ENCODE data around the gene TEK. TPM values are rescaled to one million over a fixed set of nuclear protein-coding genes. Genes with fewer than 3 reads are reported as not detected.

The TEK gene
- total RNA-seq, 2 donors from 2014 or later, result 2.4 to 4.9 TPM

GRCh38 chr9:27085456-27085855, 23.6 kb upstream of the TEK start:
- Mint-ChIP-seq H3K27me3 (ENCODE audit: insufficient read depth) (no peaks in the 10 kb centered on the region), H3K4me3 (no peak overlapping the region), H3K4me1 (peaks cover 4% of the 10 kb centered on the region), H3K9me3 (no peaks in the 10 kb centered on the region), H3K36me3 (ENCODE audit: low read depth) (no peaks in the 10 kb centered on the region), H3K27ac (no peak overlapping the region)
- no peaks in the 10 kb centered on the region for H3K9me3 ChIP-seq (ENCODE audit: control insufficient read depth, low read length)
- no peak overlapping the region for H3K27ac ChIP-seq (ENCODE audit: low read depth, low read length)
- no peaks in the 10 kb centered on the region for H3K27me3 ChIP-seq (ENCODE audit: control insufficient read depth, insufficient read depth, low read length, poor library complexity, severe bottlenecking)
- no peak overlapping the region for H3K9ac ChIP-seq (ENCODE audit: extremely low read depth, low read length, poor library complexity, severe bottlenecking)
- no peak for DNase-seq
- H3K4me1 ChIP-seq (ENCODE audit: control insufficient read depth, insufficient read depth, low read length), result no peaks in the 10 kb centered on the region
- TF ChIP-seq, protein P1, sequence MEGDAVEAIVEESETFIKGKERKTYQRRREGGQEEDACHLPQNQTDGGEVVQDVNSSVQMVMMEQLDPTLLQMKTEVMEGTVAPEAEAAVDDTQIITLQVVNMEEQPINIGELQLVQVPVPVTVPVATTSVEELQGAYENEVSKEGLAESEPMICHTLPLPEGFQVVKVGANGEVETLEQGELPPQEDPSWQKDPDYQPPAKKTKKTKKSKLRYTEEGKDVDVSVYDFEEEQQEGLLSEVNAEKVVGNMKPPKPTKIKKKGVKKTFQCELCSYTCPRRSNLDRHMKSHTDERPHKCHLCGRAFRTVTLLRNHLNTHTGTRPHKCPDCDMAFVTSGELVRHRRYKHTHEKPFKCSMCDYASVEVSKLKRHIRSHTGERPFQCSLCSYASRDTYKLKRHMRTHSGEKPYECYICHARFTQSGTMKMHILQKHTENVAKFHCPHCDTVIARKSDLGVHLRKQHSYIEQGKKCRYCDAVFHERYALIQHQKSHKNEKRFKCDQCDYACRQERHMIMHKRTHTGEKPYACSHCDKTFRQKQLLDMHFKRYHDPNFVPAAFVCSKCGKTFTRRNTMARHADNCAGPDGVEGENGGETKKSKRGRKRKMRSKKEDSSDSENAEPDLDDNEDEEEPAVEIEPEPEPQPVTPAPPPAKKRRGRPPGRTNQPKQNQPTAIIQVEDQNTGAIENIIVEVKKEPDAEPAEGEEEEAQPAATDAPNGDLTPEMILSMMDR (conservative IDR thresholded peaks at IDR 0.05), result no peak
- WGBS, 2 experiments (ENCODE audit: insufficient coverage in 1 of 2, insufficient read length in 1 of 2), result 97 to 100% methylated on average over 3 to 5 of the region's 5 CpGs
- H3K4me3 ChIP-seq (ENCODE audit: low read length), result no peak overlapping the region
- no peaks in the 10 kb centered on the region for H3K36me3 ChIP-seq (ENCODE audit: control insufficient read depth, insufficient read depth, low read length)

- Histone ChIP-seq H3K36me3 (ENCODE audit: control insufficient read depth, insufficient read depth, low read length) (no peaks in the 10 kb centered on the region), H3K9me3 (ENCODE audit: control insufficient read depth, low read length) (no peaks in the 10 kb centered on the region), H3K27ac (ENCODE audit: low read depth, low read length) (no peak overlapping the region), H3K27me3 (ENCODE audit: control insufficient read depth, insufficient read depth, low read length, poor library complexity, severe bottlenecking) (no peaks in the 10 kb centered on the region), H3K4me3 (ENCODE audit: low read length) (no peak overlapping the region), H3K4me1 (ENCODE audit: control insufficient read depth, insufficient read depth, low read length) (no peaks in the 10 kb centered on the region), H3K9ac (ENCODE audit: extremely low read depth, low read length, poor library complexity, severe bottlenecking) (no peak overlapping the region)
- peaks cover 4% of the 10 kb centered on the region for H3K4me1 Mint-ChIP-seq
- peaks cover 5% of the 10 kb centered on the region for H3K9me3 Mint-ChIP-seq
- H3K36me3 Mint-ChIP-seq (ENCODE audit: low read depth), result no peaks in the 10 kb centered on the region
- no peak overlapping the region for H3K27ac Mint-ChIP-seq
- no peak for DNase-seq
- H3K27me3 Mint-ChIP-seq (ENCODE audit: insufficient read depth), result no peaks in the 10 kb centered on the region
- 86 to 91% methylated on average over 6 to 10 of the region's 11 CpGs for WGBS, 2 experiments (ENCODE audit: insufficient coverage in 1 of 2, insufficient read length in 1 of 2)
- H3K4me3 Mint-ChIP-seq, result no peak overlapping the region
- TF ChIP-seq, protein P1 (conservative IDR thresholded peaks at IDR 0.05), result no peak
Measured at GRCh38 chr9:27086818-27087680, 22.0 kb upstream of the TEK start.

DNA sequence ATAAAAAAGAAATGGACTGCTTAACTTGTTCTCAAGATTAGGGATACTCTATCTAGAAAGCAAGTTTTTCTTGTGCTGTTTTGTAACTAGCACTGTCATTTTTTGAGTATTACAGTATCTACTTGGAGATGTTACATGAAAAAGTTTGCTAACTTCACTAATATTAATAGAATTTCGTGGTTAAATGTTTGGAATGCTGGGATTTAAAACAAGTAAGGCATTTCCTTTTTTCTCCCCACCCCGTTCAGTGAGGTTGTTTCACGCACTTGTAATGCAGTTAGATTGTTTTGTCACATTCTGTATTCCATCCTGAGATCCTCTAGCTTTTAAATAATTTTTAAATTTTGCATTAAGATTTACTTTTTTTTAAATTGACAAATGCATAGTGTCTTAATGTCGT, 20.0 kb upstream of the TEK start:
- Histone ChIP-seq H3K36me3 (ENCODE audit: control insufficient read depth, insufficient read depth, low read length) (no peaks in the 10 kb centered on the region), H3K4me1 (ENCODE audit: control insufficient read depth, insufficient read depth, low read length) (no peaks in the 10 kb centered on the region), H3K9me3 (ENCODE audit: control insufficient read depth, low read length) (no peaks in the 10 kb centered on the region), H3K27me3 (ENCODE audit: control insufficient read depth, insufficient read depth, low read length, poor library complexity, severe bottlenecking) (no peaks in the 10 kb centered on the region), H3K4me3 (ENCODE audit: low read length) (no peak overlapping the region), H3K9ac (ENCODE audit: extremely low read depth, low read length, poor library complexity, severe bottlenecking) (no peak overlapping the region), H3K27ac (ENCODE audit: low read depth, low read length) (no peak overlapping the region)
- no peak overlapping the region for H3K4me3 Mint-ChIP-seq
- WGBS, 2 experiments (ENCODE audit: insufficient coverage in 1 of 2, insufficient read length in 1 of 2), result 76 to 90% methylated on average over 2 to 4 of the region's 4 CpGs
- no peaks in the 10 kb centered on the region for H3K4me1 Mint-ChIP-seq
- TF ChIP-seq, protein P1 (conservative IDR thresholded peaks at IDR 0.05), result no peak
- DNase-seq, result no peak
- H3K9me3 Mint-ChIP-seq, result peaks cover 14% of the 10 kb centered on the region
- no peak overlapping the region for H3K27ac Mint-ChIP-seq
- H3K27me3 Mint-ChIP-seq (ENCODE audit: insufficient read depth), result no peaks in the 10 kb centered on the region
- H3K36me3 Mint-ChIP-seq (ENCODE audit: low read depth), result no peaks in the 10 kb centered on the region
